ENCODE measurements around the gene HMX2.
A peak's percentile ranks its signal among the peaks of the same experiment; 100 is the strongest.

HMX2 gene, protein sequence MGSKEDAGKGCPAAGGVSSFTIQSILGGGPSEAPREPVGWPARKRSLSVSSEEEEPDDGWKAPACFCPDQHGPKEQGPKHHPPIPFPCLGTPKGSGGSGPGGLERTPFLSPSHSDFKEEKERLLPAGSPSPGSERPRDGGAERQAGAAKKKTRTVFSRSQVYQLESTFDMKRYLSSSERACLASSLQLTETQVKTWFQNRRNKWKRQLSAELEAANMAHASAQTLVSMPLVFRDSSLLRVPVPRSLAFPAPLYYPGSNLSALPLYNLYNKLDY

DNA sequence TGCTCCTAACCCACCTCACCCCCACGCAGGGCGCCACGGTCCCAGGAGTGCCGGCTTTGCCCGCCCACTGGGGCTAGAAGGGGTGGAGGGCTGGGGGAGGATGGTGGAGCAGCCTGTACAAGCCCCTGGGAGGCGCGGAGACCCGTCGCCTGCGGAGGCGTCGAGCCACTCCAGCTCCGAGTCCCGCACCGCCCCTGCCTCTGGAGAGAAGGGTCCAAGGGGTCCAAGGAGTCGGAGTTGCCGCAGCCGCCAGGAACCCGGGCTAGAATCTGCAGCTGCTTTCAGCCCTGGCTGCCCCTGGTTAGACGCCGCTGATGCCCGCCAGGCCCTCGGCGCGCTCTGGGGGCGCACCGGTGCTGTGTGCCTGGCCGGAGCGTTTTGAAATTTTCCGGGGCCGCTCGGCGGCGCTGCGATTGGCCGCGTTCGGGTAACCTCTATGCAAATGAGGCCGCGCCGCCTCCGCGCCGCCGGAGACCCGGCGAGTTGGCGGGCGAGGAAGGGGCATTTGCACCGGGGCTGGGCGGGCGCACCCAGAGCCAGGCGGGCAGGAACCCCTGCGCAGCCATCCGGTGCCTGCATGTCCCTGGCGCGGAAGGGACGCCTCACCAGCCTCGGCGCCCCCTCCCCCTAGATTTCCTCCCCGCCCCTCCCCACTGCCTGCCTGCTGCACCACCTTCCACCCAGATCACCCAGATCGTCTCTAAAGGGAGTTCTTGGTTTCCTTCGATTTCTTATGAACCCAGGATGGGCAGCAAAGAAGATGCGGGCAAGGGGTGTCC, at the start of gene HMX2:
HMX2 (plus strand) TSS at position 502 of the 779 bp plus-strand sequence; CDS start at position 745, 243 bp downstream.
- no peak for DNase-seq (ENCODE audit: low read depth in 2 of 2)

DNA sequence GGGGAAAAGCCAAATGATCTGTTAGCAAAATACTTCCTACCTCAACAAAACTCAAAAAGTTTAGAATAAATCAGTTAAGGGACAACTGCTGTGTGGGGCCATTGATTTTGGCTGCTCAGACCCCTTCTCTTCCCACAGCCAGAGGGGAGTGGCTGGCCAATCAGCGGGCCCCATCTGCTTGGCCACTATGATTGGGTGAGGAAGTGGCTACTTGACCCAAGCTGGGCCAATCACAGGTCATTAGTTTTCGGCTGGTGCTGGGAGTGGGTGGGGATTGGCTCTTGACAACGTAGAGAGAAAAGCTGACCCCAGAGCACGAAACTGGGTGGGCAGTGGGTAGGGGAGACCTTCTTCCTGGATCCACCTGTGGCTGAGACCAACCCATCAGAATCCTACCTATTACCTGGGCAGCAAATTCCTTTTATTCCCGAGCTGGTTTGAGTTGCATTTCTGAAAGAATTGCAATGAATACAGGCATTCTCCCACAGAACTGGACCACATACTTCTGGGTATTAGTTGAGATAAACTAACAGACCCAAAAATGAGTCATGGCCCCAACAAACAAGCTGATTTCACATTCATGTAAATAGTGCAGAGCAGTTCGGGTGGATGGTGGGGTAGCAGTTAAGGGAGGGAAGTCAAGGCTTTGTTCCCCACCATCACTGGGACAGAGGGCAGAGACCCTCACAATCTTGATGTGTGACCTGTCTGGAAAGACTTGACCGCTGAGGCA, 47.7 kb upstream of the HMX2 start:
- DNase-seq (ENCODE audit: low read depth in 2 of 2): no peak

DNA sequence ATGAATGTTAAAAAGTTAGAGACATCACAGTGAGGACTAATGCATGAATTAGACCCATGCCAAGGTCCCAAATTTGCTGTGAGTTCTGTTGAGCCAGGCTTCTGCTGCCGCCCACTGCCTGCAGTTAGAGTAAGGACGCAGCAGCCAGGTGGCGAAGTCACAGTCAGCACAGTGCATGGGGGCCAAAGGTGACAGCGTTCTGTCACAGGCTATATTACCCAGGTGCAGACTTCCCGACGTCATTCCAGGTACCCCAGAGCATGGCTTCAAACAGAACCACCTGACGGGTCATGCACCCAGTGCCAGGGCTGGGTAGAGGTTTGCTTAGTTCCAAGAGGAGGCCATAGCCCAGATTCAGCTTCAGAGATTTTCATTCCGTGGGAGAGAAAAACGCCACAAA, 46.1 kb upstream of the HMX2 start:
- DNase-seq (ENCODE audit: low read depth in 2 of 2): no peak

DNA sequence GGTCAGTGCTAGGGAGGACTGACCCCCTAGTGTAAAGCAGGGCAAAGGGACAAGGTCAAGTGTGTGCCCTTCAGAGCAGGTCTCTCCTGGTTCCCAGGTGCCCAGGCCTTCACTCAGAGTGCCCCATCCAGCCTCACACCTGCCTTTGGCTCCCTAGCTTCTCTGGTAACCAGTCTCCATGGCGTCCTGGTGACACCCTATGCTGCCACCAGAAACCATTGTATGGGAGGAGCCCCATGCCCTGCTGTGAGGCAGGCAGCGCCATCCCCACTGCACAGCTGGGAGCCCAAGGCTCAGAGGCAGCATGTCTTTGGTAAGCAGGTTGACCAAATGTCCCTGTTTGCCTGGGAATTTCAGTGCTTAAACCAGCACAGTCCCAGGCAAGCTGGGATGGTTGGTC, 45.3 kb upstream of the HMX2 start:
- DNase-seq (ENCODE audit: low read depth in 2 of 2): no peak

DNA sequence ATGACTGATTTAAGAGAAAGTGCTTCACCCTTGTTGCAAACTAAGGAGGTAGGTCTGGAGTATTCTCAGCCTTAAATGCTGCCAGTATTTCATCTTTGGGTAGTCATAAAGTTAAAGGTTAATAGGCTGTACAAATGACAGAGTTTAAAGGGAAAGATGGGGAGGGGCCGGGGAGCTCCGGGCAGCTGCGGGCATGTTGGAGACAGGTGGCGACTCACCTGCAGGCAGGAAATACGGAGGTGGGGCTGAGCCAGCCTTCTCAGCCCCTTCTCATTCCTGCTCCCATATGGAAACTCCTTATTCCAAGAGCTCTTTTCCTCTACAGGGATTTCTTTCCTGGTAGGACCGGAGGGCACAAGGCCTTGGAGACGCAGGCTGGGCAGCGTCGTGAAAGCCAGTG, 44.0 kb upstream of the HMX2 start:
- no peak for DNase-seq (ENCODE audit: low read depth in 2 of 2)

DNA sequence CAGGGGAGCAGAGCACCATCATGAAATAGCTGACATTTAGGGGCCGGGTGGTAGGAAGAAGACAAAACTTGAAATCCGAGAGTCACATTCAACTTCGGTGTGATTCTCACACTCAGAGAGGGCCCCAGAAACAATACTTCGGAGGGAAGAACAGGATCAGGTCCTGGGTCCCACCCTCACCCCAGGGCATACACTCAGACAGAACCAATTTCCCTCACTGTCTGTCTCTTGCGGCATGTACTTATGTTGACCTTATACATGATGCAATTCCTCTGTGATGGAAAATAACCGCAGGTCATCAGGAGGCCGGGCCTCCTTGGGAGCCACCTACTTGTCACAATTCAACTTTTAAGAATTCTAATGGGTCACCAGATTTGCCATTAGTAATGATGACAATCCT, 38.5 kb upstream of the HMX2 start:
- DNase-seq (ENCODE audit: low read depth in 2 of 2): no peak

DNA sequence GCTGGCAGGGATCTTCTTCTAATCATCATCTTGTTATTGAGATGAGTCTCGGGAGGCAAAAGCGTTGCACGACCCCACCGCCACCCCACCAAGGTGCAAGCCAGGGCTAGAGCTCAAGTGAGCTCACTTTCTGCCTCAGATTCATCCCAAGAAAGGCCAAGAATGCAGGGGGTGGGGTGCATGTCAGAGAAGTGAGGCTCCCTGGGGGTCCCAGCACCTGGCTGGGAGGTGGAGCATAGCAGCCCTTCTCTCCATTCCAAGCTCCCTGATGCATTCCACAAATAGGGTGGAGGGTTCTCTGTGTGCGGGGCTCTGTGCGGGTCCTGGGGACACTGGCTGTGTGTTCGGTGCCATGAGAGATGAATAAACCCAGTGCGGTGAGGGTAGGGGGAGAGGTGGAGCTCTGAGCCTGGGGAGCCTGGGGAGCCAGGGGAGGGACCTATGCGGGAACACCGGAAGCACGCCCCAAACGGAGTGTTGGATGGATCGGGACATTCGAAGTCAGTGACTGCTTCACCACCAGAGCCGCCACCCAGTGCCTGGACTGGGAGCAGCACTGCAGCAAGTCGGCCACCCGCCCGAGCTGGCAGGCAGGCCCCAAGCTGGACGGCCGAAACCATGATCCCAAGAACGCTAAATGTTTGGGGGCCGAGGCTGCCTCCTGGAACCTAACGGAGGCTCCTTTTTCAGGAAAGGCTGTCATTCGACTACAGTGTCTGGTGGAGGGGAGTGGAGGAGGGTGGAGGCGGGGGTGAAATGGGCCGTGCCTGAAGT, 30.1 kb upstream of the HMX2 start:
- DNase-seq (ENCODE audit: low read depth in 2 of 2): no peak

DNA sequence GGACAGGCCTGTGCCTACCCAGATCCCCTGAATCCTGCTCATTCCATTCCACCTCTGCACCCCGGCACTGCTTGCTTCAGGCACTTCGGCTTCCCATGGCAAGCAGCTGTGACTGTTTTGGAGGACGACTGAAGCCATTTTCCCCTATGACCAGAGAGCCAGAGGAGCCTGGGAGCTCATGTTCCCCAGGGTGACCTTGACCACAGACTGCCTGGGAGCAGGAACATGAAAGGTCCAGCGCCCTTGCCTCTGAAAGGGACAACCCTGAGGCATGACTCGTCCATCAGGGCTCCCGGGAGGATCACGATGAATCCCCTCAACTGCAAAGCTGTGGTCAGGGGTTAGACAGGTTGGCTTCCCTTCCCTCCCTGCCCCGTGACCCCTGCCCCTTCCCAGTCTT, 28.9 kb upstream of the HMX2 start:
- no peak for DNase-seq (ENCODE audit: low read depth in 2 of 2)

DNA sequence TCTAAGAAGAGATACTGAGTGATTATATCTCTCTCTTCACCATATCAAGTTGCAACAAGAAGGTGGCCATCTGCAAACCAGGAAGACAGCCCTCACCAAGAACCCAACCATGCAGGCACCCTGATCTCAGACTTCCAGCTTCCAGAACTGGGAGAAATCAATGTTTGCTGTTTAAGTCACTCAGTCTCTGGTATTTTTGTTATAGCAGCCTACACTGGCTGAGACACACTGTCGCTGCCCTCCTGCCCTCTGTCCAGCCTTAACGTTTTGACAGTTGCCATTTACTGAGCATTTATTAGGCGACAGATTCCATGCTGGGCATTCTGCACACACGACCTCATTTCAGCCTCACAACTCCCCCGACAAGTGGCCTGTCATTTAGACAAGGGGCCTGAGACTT, 21.7 kb upstream of the HMX2 start:
- no peak for DNase-seq (ENCODE audit: low read depth in 2 of 2)

DNA sequence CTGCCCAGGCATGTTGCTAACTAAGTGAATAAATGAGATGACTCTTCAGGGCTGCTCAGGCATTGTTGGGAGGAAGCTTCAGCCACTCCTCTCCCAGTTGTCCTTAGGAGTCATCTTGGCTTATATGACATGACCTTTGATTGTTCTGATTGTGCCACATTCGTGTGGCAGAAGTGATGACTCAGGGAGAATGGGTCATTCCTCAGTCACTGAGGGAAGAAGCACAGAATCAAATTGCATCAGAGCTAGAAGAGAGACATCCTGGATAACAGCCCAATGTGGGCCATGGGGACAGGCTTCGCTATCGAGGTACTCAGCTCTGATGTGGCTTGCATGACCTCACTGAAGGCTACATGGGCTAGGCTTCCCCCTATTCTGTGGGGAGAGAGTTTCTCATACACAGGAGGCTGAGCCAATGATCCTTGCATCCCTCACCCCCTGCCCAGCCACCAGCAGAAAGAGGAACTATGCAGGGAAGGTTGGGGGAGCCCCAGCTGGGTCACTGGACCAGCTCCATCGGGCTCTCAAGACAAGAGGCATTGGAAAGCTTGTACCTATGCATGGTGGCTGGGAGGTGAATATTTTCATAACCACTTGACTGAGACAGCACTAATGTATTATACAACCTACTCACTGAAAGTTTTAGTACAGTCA, 18.2 kb upstream of the HMX2 start:
- DNase-seq (ENCODE audit: low read depth in 2 of 2): no peak

DNA sequence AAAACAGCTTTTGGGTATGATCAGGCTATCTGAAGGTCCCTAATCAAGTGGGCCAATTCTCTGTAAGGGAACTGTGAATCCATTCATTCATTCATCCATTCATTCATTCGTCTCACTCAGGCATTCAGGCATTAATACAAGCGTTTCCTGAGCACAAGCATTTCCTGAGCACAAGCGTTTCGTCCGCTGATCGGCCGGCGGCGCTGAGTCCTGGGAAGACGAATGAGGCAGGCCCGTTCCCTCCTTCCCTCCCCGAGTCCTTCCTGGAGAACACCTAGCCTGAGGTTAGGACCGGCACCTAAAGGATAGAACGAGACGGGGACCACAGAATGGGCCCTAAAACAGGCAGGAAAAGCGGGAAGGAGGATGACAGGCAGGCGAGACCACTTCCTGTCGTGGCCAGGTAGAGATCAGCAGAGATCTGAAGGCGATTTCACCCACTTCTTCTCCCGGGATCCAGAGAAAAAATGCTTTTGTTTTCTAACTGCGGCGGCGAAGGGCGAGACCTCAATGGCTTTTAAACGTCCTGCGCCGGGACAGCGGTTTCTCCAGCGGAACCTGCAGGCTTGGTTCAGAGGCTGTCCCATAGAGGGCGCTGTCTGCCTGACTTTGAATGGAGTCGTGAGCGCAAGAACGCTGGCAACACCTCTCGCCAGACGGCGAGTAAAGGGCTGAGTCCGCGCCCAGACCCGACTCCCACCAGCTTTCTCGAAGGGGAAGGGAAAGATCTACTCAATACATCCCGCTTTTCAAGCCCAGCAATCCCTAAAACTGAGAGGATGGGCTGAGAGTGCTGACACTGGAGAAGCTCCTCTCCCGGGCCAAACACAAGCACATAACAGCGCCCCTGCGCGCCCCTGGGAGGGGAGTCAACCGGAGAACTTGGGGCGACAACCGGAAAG, 15.1 kb upstream of the HMX2 start:
- DNase-seq (ENCODE audit: low read depth in 2 of 2): peak; percentile 63 to 71

DNA sequence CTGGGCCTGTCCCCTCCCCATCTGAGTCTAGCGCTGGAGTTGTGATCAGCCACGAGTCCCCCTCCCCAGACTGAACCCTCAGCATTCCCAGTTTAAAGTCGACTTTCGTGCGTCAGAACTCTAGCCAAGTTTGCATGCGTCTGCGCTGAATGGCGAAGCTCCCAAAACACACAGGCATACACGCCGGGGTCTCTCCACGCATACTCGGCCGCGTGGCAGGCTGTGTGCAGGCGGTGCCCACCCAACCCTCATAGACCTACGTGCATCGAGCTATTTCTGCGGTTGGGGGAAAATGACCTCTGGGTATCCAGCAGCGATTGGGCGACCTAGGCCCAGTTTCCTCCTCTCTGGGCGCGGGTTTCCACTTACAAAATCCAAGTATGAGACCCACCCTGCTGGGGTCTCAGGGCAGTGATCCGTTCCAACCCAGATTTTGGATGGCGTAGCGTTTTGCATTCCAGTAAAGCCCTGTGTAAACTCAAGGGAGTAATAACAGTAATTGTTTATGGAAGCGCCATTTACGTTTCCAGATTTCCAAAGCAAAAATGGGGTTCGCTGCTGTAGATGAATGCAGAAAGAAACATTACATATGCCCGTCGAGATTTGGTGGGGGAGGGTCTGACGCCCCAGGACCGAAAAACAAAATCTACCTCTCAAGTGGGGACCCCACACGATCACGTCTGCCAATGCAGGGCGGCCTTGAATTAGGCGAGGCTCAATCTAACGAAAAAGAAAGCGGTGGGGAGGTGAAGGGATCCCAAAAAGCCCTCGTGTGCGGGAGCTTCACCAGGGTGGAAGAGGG, 14.2 kb upstream of the HMX2 start:
- no peak for DNase-seq (ENCODE audit: low read depth in 2 of 2)

DNA sequence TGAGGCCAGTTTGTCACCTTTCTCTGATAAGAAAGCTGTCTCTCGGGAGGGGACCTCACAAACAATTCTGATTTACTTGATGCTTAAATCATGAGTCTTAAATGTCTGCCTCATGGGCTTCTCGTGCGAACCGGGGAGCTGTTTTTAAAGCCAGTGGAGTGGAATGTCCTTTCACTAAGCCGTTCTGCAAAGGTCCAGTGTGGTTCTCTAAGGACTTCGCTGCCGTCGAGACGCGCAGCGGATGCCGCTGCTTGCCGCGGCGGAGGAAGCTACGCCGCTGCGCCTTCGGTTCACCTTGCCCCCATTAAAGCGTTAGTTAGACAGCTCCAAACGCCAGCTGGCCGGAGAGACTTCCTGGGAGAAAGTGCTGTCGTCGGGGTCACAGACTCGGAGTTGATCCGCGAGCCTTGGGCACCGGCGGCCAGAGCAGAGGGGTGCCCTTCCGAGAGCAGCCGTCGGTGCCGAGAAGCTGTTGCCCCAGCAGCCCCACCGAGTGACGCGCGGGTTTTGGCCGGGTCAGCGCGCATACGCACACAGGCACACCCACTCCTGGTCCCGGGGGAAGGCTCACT, 13.5 kb upstream of the HMX2 start:
- no peak for DNase-seq (ENCODE audit: low read depth in 2 of 2)

DNA sequence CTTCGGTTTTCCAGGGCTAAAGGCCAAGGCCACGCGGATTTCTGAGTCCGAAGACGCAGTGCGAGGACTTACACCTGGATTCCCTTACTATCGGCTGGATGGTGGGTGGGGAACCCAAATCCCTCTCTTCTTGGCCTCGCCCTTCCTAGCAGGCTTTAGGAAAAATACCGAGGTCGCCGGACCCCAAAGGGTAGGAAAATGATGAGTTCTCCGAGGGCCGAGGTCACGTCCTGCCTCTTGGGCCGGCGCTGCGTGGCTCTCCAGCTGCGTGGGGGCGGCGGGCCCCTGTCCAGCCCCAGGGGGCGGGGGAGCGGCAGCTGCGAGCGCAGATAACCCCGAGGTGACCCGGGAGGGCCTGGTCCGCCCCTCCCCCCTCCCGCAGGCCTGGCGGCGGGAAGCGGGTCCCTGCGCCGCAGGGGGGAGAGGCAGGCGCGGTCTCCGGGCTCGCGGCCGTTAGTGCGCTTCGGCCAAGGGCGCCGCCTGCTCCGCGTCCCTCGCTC, 13.0 kb upstream of the HMX2 start:
- no peak for DNase-seq (ENCODE audit: low read depth in 2 of 2)

DNA sequence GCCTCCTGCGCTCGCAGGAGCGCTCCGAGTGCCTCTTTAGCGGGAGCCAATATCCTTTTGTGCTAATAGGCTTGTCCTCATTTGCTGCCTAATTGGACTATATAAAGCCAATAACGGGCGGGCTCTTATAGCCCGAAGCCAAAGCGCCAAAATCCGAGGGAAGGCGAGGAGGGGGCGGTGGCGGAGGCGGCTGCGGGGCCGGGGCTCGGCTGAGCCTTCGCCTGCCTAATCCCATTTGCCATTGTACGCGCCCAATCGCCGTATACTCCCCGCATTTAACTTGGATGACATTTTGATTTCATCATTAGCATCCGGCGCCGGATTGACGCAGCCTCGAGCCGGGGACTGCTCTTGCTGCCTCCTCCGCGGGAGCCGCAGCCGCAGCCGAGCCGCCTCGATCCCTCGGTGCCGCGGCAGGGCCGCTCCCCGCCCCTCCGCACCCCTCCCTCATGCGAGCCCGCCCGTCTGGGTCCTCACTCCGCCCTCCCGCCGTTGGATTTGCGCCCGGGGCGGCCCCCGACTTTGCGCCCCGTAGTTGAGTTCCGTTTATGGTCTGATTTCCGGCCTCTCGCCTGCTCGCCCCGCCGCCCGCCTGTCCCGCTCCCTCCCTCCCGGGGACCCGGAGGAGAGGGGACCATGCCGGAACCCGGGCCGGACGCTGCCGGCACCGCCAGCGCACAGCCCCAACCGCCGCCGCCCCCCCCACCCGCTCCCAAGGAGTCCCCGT, 12.4 kb upstream of the HMX2 start, which contains the start of gene HMX3:
HMX3 (plus strand) TSS at position 556 of the 727 bp plus-strand sequence; CDS start at position 637, 81 bp downstream.
- DNase-seq (ENCODE audit: low read depth in 2 of 2): no peak

DNA sequence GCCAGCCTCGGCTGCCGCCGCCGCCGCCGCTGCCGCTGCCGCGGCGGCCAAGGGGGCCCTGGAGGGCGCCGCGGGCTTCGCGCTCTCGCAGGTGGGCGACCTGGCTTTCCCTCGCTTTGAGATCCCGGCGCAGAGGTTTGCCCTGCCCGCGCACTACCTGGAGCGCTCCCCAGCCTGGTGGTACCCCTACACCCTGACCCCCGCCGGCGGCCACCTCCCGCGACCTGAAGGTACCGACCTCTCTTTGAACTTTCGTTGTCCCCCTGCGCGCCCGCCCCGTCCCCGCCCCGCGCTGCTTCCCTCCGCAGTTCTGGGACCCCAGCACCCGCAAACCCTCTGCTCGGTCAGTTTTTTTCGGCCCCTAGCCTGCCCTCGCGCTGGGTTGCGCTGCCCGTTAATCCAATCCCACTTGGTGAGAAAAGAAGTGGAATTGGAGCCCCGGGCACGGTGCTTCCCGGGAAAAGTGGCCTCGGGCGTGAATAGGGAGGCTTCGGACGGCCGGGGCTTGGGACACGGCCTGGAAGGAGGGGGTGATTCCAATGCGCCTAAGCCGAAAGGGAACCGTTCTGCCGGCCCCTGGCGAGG, 11.6 kb upstream of the HMX2 start:
- no peak for DNase-seq (ENCODE audit: low read depth in 2 of 2)

DNA sequence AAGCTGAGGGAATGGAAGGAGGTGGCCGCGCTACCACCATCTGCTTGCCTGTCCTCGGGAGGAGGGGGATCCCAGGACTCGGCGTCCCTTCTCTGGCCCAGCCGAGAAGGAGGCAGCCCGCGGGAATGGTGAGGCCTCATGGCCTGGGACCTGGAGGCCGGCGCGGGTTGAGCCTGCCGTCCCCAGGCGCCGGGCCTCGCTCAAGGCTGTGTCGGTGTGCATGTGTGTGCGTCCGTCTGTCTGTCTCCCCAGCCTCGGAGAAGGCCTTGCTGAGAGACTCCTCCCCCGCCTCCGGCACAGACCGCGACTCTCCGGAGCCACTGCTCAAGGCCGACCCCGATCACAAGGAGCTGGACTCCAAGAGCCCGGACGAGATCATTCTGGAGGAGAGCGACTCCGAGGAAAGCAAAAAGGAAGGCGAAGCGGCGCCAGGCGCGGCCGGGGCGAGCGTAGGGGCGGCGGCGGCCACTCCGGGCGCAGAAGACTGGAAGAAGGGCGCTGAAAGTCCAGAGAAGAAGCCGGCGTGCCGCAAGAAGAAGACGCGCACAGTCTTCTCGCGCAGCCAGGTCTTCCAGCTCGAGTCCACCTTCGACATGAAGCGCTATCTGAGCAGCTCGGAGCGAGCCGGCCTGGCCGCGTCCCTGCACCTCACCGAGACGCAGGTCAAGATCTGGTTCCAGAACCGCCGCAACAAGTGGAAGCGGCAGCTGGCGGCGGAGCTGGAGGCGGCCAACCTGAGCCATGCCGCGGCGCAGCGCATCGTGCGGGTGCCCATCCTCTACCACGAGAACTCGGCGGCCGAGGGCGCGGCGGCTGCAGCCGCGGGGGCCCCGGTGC, 10.9 kb upstream of the HMX2 start:
- no peak for DNase-seq (ENCODE audit: low read depth in 2 of 2)

All from stimulated activated CD8-positive, alpha-beta memory T cell treated with anti-CD3 and anti-CD28 coated beads, Interleukin-15, amount 100 ng/mL, for 4 hours (primary cell).